GM21723 (cell line): ENCODE results near the gene UGDH.
"Not testable (repeated sequence)": the region's sequence is repeated elsewhere in the genome, so short reads cannot be mapped to it uniquely, and the experiment has no call there.

ENCODE experiments used
- ATAC-seq: cut with Tn5 transposase; IDR thresholded peaks from one replicate; pipeline ENCODE4 v1.9.1; 2021; ENCODE audit warnings: mild to moderate bottlenecking, moderate library complexity; ENCODE audit not compliant: unreplicated experiment

Gene UGDH

DNA sequence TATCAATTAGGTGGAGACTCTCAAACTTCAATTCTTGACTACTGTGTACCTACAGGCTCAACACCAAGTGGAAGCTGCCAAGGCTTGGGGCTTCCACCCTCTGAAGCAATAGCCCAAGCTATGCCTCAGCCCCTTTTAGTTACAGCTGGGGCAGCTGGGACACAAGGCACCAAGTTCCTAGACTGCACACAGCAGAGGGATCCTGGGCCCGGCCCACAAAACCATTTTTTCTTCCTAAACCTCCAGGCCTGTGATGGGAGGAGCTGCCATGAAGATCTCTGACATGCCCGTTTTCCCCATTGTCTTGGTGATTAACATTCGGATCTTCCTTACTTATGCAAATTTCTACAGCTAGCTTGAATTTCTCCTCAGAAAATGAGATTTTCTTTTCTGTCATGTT, 3.4 kb upstream of the UGDH start:
- no peak for ATAC-seq

DNA sequence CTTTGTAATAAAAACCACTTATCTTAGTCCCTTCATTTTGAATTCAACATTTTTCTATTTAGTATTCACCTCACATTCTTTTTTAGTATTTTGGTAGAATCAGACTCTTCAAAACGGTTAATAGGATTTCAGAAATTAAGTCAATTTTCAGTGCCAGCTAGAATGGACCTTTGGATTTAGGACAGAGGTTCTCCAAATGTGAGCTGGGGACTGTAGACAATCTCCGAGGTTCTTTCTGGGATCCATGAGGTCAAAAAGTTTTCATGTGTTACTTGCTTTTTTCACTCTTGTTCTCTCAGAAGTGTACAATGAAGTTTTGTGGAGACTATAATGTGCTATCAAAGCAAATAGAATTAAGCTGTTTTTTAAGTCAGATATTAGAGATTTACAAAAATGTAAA, 2.3 kb upstream of the UGDH start:
- no peak for ATAC-seq

- no peak for ATAC-seq
Measured at GRCh38 chr4:39528061-39528465, 824 bp upstream of the UGDH start.

- ATAC-seq = peak; percentile 28
Measured at GRCh38 chr4:39526765-39527295, 409 bp downstream of the UGDH start.

DNA sequence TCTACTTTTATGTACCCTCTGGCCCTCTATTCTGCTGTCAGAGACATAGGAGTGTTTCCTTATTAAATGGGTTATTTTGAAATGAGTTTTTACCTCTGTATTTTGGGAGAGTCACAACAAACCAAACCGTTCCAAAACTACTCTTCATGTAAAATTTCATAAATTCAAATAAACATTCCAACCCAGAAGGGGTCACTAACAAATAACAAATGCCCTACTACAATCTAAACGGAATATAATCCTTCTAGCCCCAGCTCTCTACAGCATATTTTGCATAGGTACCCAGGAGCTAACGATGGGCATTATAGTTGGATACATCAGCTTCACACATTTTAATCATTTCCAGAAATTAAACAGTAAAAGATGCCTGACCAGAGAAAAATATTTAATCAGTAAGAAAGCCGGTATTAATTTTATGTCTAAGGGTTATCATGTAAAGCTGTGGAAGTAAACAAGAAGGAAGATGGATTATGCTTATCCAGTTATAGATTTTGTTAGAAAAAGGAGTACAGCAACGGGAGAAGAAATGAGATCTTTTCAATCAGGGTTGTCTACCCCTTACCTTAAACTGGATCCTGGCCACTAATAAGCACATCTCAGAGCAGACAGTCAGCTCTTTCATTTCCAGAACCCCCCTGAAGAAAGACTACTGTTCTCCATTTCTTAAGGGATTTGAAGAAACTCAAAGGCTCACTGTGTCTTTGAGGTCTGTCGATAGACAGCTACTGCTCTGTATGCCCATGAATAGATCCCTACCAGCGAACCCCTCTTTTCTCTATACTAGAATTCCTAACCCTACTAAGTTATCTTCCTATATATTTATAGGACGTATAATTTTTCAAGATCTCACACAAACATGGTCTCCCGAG, 1.2 kb downstream of the UGDH start:
- ATAC-seq = no peak

- ATAC-seq = no peak
Measured at GRCh38 chr4:39524161-39524957, 2.9 kb downstream of the UGDH start.

GRCh38 chr4:39522068-39522467, 5.2 kb downstream of the UGDH start:
- no peak for ATAC-seq

DNA sequence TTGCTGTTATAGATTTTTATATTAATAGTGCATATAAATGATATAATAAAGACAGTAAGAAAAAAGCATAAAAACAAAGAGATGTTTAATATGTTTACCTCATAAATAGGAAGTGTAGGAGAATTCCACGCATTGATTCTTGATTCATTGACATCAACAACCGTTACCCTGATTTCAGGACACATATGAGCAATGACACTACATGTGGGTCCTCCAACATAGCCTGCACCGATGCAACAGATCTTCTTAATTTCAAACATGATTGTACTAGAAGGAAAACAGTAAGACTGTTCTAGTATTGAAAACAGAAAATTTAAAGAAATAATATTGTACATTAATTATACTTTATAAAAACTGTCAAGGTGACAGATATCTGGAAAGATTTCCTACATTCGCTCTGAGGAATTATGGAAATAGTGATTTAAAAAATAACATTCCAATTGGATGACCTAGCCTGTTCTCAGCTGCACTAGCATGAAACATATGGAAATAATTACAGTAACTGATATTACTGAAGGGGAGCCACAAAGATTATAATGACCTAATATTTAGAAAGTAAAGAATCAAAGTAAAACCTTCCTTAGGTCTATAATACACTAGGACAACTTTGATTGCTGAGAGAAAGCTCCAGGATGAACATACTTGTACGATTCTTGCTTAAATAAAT, 5.9 kb downstream of the UGDH start:
- ATAC-seq = no peak

DNA sequence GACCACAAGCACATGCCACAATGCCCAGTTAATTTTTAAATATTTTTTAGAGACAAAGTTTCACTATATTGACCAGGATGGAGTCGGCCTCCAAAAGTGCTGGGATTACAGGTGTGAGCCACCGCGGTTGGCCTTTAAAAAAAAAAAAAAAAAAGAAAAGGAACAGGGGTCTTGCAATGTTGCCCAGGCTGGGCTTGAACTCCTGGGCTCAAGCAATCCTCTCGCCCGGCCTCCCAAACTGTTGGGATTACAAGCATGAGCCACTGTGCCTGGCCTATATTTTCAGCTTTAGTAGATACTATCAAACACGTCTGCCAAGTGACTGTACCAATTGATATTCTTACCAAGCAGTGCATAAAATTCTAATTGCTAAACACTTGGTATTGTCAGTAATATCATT, 8.8 kb downstream of the UGDH start:
- no peak for ATAC-seq

GRCh38 chr4:39516407-39516966, 10.8 kb downstream of the UGDH start:
- no peak for ATAC-seq

DNA sequence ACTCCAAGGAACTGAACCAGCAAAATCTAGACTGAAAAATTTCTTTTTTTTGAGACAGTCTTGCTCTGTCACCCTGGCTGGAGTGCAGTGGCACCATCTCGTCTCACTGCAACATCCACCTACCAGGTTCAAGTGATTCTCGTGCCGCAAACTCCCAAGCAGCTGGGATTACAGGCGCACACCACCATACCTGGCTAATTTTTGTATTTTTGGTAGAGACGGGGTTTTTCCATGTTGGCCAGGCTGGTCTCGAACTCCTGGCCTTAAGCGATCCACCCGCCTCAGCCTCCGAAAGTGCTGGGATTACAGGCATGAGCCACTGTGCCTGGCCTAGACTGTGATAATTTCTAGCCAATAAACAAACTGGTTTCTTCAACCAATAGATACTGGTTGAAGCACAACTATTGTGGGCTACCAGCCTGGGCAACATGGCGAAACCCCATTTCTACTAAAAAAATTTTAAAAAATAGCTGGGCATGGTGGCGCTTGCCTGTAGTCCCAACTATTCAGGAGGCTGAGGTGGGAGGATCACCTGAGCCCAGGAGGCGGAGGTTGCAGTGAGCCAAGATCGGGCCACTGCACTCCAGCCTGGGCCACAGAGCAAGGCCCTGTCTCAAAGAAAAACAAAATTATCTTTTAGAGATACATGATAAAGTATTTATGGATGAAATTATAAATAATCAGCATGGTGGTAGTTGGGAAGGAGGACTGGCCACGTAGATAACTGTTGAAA, 11.4 kb downstream of the UGDH start:
- ATAC-seq = not testable (repeated sequence)

DNA sequence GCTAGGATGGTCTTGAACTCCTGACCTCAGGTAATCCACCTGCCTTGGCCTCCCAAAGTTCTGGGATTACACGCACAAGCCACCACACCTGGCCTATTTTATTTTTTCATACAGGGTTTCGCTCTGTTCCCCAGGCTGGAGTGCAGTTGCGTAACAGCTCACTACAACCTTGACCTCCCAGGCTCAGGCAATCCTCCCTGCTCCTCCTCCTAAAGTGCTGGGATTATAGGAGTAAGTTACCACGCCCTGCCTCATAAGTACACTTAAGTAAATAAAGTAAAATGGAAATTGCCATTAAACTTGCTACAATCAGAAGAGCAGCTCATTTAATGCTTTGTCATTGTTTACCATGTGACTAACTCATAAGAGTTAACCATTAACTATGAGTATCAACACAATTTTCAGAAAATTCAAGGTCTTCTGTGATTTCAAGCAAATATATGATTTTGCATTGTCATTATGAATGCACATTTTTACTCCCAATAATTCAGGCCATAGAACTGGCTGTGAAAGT, 12.3 kb downstream of the UGDH start:
- ATAC-seq = no peak

DNA sequence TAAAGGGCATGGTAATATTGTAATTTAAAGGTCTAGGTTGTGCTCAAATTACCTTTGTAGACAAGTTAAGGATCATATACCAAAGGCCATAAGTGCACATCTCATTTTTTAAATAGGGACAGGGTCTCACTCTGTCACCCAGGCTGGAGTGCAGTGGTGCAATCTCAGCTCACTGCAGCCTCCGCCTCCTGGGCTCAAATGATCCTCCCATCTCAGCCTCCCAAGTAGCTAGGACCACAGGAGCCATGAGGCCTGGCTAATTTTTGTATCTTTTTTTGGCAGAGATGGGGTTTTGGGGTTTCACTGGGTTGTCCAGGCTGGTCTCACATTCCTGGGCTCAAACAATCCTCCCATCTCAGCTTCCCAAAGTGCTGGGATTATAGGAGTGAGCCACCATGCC, 13.0 kb downstream of the UGDH start:
- not testable (repeated sequence) for ATAC-seq

DNA sequence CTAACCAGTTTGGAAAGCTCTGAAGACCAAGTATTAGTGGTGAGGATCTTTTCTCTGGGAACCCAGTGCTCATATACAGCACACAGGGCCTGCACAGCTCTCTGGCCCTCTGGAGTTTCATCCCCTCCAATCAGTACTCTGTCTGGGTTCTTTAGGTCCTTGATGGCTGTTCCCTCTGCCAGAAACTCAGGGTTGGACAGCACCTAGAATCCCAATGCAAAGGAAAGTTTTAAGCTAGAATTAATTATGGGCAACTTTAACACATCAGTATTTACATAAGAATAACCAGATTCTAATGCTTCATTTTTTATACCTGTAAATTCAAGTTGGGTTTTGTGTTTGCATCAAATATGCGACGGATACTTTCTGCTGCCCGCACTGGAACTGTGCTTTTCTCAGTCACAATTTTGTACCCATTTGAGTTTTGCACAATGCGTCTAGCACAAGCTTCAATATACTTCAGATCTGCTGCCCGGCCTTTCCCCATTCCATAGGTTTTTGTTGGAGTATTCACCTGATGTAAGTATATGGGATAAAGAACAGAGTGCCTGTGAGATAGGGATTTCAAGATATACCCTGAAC, 16.8 kb downstream of the UGDH start:
- no peak for ATAC-seq

- ATAC-seq = no peak
Measured at GRCh38 chr4:39505581-39505980, 21.7 kb downstream of the UGDH start.

- ATAC-seq = no peak
Measured at GRCh38 chr4:39504538-39504937, 22.7 kb downstream of the UGDH start.

- ATAC-seq = not testable (repeated sequence)
Measured at GRCh38 chr4:39502664-39503035, 24.6 kb downstream of the UGDH start.

DNA sequence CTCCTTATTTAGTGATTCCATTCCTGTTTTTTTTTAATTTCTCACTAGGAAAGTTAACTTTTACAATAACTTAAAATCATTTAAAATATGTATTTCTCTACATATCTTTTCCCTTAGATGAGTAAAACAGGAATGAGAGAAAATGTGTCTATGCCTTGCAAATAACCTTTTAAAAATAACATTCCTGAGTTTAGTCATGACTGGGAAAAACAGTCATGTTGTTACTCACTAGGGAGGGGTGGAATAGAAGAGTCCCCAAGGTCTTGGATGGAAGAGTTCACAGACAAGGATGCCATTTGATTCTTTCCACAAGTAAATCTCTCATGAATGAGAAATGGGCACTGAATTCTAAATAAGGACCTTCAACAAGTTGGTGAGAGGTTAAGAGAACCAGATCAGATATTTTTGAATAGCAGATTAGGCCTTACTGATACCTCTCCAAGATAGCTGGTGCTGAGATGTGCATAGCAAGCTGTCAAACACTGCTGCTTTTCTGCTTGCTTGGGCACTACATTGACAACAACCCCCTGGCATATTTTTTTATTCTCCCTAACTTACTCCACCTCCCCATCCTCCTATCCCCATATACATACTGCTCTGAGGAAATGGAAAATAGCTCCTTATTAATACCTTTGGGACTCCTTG, 25.1 kb downstream of the UGDH start:
- no peak for ATAC-seq

DNA sequence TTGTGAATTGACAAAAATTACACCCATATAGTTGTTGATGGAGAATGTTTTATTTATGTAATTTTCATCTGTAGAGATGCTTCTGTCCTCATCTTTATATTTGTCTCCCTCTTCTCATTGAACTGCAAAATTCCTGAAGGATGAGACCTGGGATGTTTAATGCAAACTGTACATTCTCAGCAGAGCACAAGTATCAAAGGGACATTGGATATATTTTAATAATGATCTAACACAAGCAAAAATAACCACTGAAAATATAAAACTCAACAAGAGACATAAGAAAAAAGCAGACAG, 28.6 kb downstream of the UGDH start:
- no peak for ATAC-seq
